ENCODE results near the gene PARP1. TPM values are rescaled to one million over a fixed set of nuclear protein-coding genes. Genes with fewer than 3 reads are reported as not detected.

PARP1 gene
- total RNA-seq, 1 donor from 2014 or later, result 313 TPM

DNA sequence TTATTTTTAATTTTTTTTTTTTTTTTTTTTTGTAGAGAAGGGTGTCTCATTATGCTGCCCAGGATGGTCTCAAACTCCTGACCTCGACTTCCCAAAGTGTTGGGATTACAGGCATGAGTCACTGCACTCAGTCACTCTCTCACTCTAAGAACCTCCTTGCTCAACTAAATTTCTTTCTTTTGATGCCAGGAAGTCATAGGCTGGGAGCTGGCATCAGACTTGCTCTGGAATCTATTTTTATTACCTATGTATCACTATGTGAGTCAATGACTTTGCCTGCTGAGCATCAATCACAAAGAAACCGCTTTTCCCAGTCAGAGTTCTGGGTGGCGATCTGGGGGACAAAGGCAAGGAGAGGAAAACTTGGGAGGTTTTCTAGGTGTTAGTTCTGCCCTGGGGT lies 35.5 kb upstream of the PARP1 start:
- Mint-ChIP-seq H3K27me3 (ENCODE audit: low read depth) (peaks cover 10% of the 10 kb centered on the region), H3K36me3 (ENCODE audit: low read depth) (no peaks in the 10 kb centered on the region), H3K9me3 (no peaks in the 10 kb centered on the region), H3K27ac (ENCODE audit: unreplicated experiment) (no peak overlapping the region), H3K4me3 (no peak overlapping the region), H3K4me1 (no peaks in the 10 kb centered on the region)
- TF ChIP-seq, protein P1, sequence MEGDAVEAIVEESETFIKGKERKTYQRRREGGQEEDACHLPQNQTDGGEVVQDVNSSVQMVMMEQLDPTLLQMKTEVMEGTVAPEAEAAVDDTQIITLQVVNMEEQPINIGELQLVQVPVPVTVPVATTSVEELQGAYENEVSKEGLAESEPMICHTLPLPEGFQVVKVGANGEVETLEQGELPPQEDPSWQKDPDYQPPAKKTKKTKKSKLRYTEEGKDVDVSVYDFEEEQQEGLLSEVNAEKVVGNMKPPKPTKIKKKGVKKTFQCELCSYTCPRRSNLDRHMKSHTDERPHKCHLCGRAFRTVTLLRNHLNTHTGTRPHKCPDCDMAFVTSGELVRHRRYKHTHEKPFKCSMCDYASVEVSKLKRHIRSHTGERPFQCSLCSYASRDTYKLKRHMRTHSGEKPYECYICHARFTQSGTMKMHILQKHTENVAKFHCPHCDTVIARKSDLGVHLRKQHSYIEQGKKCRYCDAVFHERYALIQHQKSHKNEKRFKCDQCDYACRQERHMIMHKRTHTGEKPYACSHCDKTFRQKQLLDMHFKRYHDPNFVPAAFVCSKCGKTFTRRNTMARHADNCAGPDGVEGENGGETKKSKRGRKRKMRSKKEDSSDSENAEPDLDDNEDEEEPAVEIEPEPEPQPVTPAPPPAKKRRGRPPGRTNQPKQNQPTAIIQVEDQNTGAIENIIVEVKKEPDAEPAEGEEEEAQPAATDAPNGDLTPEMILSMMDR (conservative IDR thresholded peaks at IDR 0.05), result no peak
- DNase-seq (ENCODE audit: low read depth, low spot score), result no peak

DNA sequence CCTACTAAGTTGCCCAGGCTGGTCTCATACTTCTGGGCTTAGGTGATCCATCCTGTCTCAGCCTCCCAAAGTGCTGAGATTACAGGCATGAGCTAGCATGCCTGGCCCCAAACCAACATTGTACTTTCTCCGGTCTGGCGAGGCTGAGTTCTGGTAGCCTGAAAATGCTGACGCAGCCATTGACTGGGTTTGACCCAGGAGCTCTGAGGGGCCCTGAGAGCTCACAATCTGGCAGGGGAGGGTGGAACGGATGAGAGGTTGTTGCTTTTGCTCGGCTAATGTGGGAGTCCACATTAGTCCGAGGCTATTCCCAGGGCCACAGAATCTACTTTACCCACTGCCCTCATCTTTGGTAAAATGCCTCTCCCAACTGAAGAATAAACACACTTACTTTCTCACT lies 35.1 kb upstream of the PARP1 start:
- H3K27ac Mint-ChIP-seq (ENCODE audit: unreplicated experiment), result no peak overlapping the region
- no peaks in the 10 kb centered on the region for H3K36me3 Mint-ChIP-seq (ENCODE audit: low read depth)
- H3K4me3 Mint-ChIP-seq, result no peak overlapping the region
- no peak for DNase-seq (ENCODE audit: low read depth, low spot score)
- no peaks in the 10 kb centered on the region for H3K9me3 Mint-ChIP-seq
- TF ChIP-seq, protein P1 (conservative IDR thresholded peaks at IDR 0.05), result no peak
- peaks cover 14% of the 10 kb centered on the region for H3K27me3 Mint-ChIP-seq (ENCODE audit: low read depth)
- no peaks in the 10 kb centered on the region for H3K4me1 Mint-ChIP-seq

DNA sequence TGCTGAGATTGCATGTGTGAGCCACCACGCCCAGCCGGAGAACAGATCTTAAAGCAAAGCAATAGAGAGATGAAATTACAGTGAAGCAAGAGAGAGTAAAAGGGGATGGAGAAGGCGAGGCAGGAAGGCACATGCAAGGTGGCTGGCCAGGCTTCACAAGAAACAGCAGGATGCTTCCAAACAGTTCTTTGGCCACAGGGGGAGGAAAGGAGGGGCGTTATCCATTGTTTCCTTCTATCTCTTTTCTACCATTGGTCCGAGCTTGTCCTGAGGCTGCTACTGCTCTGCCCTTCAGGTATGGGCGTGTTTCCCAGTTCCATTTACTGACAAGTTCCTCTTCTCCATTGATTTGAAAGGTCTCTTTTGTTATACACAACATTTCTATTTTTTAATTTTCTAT lies 33.7 kb upstream of the PARP1 start:
- Mint-ChIP-seq H3K27ac (ENCODE audit: unreplicated experiment) (no peak overlapping the region), H3K9me3 (no peaks in the 10 kb centered on the region), H3K27me3 (ENCODE audit: low read depth) (peaks cover 23% of the 10 kb centered on the region), H3K4me3 (no peak overlapping the region), H3K4me1 (no peaks in the 10 kb centered on the region), H3K36me3 (ENCODE audit: low read depth) (no peaks in the 10 kb centered on the region)
- TF ChIP-seq, protein P1 (conservative IDR thresholded peaks at IDR 0.05), result no peak
- DNase-seq (ENCODE audit: low read depth, low spot score), result no peak

DNA sequence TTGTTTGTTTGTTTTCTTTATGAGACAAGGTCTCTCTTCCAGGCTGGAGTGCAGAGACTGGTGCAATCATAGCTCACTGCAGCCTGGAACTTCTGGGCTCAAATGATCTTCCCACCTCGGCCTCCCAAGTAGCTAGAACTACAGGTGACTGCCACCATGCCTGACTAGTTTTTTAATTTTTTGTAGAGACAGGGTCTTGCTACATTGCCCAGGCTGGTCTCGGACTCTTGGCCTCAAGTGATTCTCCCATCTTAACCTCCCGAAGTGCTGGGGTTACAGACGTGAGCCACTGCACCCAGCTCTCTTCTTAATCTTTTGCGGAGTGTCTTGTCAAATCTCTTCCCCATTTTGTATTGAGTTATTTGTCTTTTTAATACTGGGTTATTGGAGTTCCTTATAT lies 32.6 kb upstream of the PARP1 start:
- Mint-ChIP-seq H3K9me3 (no peaks in the 10 kb centered on the region), H3K36me3 (ENCODE audit: low read depth) (no peaks in the 10 kb centered on the region), H3K27ac (ENCODE audit: unreplicated experiment) (no peak overlapping the region), H3K4me3 (no peak overlapping the region), H3K4me1 (no peaks in the 10 kb centered on the region), H3K27me3 (ENCODE audit: low read depth) (peaks cover 25% of the 10 kb centered on the region)
- DNase-seq (ENCODE audit: low read depth, low spot score), result no peak
- TF ChIP-seq, protein P1 (conservative IDR thresholded peaks at IDR 0.05), result no peak

DNA sequence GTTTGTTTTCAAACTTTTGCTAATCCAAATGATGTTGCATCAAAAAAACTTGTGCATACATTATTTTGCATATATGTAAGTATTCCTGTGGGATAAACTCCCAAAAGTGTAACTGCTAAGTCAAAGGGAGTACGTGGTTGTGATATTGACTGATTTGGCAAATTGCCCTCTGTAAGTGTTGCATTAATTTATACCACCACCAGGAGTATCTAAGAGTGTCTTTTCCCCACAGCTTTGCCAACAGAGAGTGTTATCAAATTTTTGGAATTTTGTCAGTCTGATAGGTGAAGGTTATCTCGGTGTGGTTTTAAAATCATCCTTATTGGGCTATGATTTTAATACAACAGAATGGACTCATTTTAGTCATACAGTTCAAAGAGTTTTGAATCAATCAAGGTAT lies 30.1 kb upstream of the PARP1 start:
- TF ChIP-seq, protein P1 (conservative IDR thresholded peaks at IDR 0.05), result no peak
- Mint-ChIP-seq H3K4me3 (no peak overlapping the region), H3K27me3 (ENCODE audit: low read depth) (peaks cover 25% of the 10 kb centered on the region), H3K4me1 (no peaks in the 10 kb centered on the region), H3K9me3 (no peaks in the 10 kb centered on the region), H3K36me3 (ENCODE audit: low read depth) (no peaks in the 10 kb centered on the region), H3K27ac (ENCODE audit: unreplicated experiment) (no peak overlapping the region)
- no peak for DNase-seq (ENCODE audit: low read depth, low spot score)

All from neural crest cell (in vitro differentiated cells).